ENCODE results near the gene PLCD3. TPM values are rescaled to one million over a fixed set of nuclear protein-coding genes. Genes with fewer than 3 reads are reported as not detected.

PLCD3 gene
- total RNA-seq, 4 donors from 2014 or later: 38.6 to 186 (median 75.1) TPM

DNA sequence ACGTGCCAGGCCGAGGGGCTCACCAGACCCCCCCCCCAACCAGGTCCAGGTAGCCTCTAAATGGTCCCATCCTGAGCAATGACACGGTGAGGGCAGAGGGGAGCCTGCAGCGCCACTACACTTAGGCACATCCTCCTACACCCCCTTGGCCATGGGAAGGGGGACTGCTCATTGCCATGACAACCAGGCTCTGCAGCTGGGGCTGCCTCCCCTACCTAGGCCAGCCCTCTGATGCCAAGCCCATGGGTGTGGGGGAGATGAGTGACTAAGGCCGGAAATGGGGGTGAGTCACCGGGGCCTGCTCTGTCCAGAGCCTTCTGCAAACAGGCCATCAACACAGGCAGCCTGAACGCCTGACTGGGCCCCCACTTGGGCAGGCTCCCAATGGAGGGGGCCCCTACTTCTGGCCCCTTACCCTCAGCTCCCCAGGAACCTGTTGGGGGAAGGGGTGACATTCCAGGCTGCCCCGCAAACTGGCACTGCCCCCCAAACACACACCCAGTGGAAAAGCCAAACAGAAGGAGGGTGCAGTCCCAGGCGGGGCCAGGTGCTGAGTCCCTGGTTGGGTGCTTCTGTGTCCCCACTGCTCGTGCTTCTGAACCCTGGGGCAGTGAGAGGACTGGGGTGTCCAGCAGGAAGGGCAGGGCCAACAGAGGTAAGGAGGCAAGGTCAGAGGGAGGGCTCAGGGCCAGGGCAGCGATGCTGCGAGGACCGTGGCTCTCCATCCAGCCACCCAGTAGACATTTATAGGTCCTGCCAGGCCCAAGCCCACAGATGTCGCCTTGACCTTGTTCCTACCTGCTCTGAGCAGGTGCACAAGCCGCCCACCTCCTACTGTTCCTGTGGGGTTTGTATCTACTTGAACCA is 8.2 kb downstream of the PLCD3 start:
- Histone ChIP-seq H3K27me3 (no peaks in the 10 kb centered on the region), H3K9me3 (no peaks in the 10 kb centered on the region), H3K4me3 (no peak overlapping the region), H3K4me1 (peaks cover 53 to 54% of the 10 kb centered on the region in 2 donors), H3K36me3 (no peaks in the 10 kb centered on the region), H3K27ac (peak overlapping the region; percentile 46 to 69 (median 56))
- in situ Hi-C loops (cut with MboI; ENCODE audit: low sequenced_read_pairs in 4 of 4) (loop anchor here in 1 of 4 donors (25.0 kb wide), 1 partner anchor 212 kb away; the partner anchor contains the start of gene GFAP), intact Hi-C loops (cut with DNase I; ENCODE audit: low total_unique reads) (no loop called here)
- DNase-seq (peak in 1 of 2 donors; percentile 56), ATAC-seq (peak in 1 of 2 donors; percentile 41)
- no peak for TF ChIP-seq POLR2A (IDR thresholded peaks at IDR 0.05)
- TF ChIP-seq CTCF (IDR thresholded peaks at IDR 0.05 in 4 of 5, conservative IDR thresholded peaks at IDR 0.05 in 1 of 5): no peak

DNA sequence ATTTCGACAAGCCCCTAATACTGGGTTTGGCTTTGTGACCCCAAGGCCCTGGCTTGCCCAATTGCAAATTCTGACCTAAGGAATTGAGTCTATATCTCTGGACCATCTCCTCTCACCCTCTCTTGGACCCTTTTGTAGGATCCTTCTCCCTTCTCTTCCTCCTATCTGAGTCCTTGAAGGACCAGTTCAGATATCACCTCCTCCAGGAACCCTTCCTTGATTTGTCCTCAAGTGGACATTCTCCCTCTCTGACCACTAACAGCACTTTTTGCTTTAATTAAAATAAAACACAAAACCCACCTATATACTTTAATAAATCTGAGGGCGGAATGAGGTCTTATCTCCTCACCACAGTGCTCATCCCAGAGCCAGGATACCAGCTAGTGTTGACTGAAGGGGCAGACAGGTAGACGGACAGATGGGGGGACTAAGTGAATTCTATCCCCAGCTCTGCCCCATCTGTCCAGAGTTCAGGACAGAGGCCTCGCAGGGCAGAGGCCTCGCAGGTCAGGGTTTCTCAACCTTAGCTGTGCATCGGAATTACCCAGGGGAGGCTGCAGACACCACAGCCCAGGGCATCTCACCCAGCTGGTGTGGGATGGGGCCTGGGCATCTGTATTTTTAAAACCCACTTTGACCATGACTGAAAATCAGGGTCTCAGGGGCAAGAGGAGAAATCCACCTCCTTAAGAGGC is 9.1 kb downstream of the PLCD3 start:
- Histone ChIP-seq H3K9me3 (no peaks in the 10 kb centered on the region), H3K4me3 (no peak overlapping the region), H3K27ac (peak overlapping the region in 3 of 4 donors; percentile 36 to 69 (median 53)), H3K4me1 (peaks cover 44% of the 10 kb centered on the region in 2 donors), H3K27me3 (no peaks in the 10 kb centered on the region), H3K36me3 (peaks cover 0 to 7% of the 10 kb centered on the region in 2 donors)
- intact Hi-C loops (cut with DNase I; ENCODE audit: low total_unique reads) (no loop called here), in situ Hi-C loops (cut with MboI; ENCODE audit: low sequenced_read_pairs in 4 of 4) (loop anchor here in 1 of 4 donors (25.0 kb wide), 1 partner anchor 211 kb away; the partner anchor contains the start of gene GFAP)
- no peak for DNase-seq
- ATAC-seq: no peak
- TF ChIP-seq CTCF (IDR thresholded peaks at IDR 0.05 in 4 of 5, conservative IDR thresholded peaks at IDR 0.05 in 1 of 5) (no peak), POLR2A (IDR thresholded peaks at IDR 0.05) (no peak)

GRCh38 chr17:45121055-45121454 is 11.3 kb downstream of the PLCD3 start:
- Histone ChIP-seq H3K36me3 (peaks cover 0 to 15% of the 10 kb centered on the region in 2 donors), H3K9me3 (no peaks in the 10 kb centered on the region), H3K27me3 (no peaks in the 10 kb centered on the region), H3K27ac (no peak overlapping the region), H3K4me1 (peaks cover 26% of the 10 kb centered on the region in 2 donors), H3K4me3 (no peak overlapping the region)
- ATAC-seq: no peak
- intact Hi-C loops (cut with DNase I; ENCODE audit: low total_unique reads) (no loop called here), in situ Hi-C loops (cut with MboI; ENCODE audit: low sequenced_read_pairs in 4 of 4) (loop anchor here in 1 of 4 donors (25.0 kb wide), 1 partner anchor 209 kb away; the partner anchor contains the start of gene GFAP)
- TF ChIP-seq CTCF (IDR thresholded peaks at IDR 0.05 in 4 of 5, conservative IDR thresholded peaks at IDR 0.05 in 1 of 5): no peak
- no peak for TF ChIP-seq POLR2A (IDR thresholded peaks at IDR 0.05)
- no peak for DNase-seq

GRCh38 chr17:45120558-45120957 is 11.8 kb downstream of the PLCD3 start:
- Histone ChIP-seq H3K4me1 (peaks cover 26% of the 10 kb centered on the region in 2 donors), H3K27me3 (no peaks in the 10 kb centered on the region), H3K27ac (no peak overlapping the region), H3K36me3 (peaks cover 0 to 15% of the 10 kb centered on the region in 2 donors), H3K9me3 (no peaks in the 10 kb centered on the region), H3K4me3 (no peak overlapping the region)
- intact Hi-C loops (cut with DNase I; ENCODE audit: low total_unique reads): no loop called here
- ATAC-seq: no peak
- in situ Hi-C loops (cut with MboI; ENCODE audit: low sequenced_read_pairs in 4 of 4): loop anchor here in 1 of 4 donors (25.0 kb wide), 1 partner anchor 208 kb away; the partner anchor contains the start of gene GFAP
- no peak for DNase-seq
- TF ChIP-seq POLR2A (IDR thresholded peaks at IDR 0.05) (no peak), CTCF (IDR thresholded peaks at IDR 0.05 in 4 of 5, conservative IDR thresholded peaks at IDR 0.05 in 1 of 5) (no peak)

All from gastrocnemius medialis (tissue), 4 donors.